LNCaP clone FGC (cell line): ENCODE measurements around the gene ZNF467.

ENCODE experiments used
- DNase-seq: peaks from one replicate; pipeline ENCODE4 v3.0.0-alpha.2; 2011; ENCODE audit warnings: low read depth
- H3K4me3 ChIP-seq: 2 replicates; pipeline ENCODE4 v1.5.1; 2011; ENCODE audit warnings: mild to moderate bottlenecking, low read depth, low read length, control low read depth
- TF ChIP-seq, protein P1 (sequence below): IDR thresholded peaks from 2 replicates; pipeline ENCODE4 v1.5.1; 2012; ENCODE audit warnings: mild to moderate bottlenecking; ENCODE audit not compliant: control insufficient read depth, insufficient read depth; ENCODE audit errors: extremely low read depth

Gene ZNF467

DNA sequence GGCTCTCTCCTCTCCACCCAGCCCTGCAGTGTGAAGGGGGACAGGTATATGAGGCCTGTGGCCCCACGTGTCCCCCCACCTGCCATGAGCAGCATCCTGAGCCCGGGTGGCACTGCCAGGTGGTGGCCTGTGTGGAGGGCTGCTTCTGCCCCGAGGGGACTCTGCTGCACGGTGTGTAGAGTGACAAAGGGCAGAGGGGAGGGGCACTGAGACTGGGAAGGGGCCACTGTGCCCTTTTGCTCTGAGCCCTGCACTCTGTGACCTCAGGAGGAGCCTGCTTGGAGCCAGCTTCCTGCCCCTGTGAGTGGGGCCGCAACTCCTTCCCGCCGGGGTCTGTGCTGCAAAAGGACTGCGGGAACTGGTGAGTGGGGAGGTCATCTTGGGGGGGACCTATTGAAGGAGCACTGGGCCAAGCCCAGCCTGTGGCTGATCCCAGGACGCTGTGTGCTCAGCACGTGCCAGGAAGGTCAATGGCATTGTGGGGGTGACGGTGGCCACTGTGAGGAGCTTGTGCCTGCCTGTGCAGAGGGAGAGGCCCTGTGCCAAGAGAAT lies 15.0 kb upstream of the ZNF467 start:
- DNase-seq, result no peak
- TF ChIP-seq, protein P1, sequence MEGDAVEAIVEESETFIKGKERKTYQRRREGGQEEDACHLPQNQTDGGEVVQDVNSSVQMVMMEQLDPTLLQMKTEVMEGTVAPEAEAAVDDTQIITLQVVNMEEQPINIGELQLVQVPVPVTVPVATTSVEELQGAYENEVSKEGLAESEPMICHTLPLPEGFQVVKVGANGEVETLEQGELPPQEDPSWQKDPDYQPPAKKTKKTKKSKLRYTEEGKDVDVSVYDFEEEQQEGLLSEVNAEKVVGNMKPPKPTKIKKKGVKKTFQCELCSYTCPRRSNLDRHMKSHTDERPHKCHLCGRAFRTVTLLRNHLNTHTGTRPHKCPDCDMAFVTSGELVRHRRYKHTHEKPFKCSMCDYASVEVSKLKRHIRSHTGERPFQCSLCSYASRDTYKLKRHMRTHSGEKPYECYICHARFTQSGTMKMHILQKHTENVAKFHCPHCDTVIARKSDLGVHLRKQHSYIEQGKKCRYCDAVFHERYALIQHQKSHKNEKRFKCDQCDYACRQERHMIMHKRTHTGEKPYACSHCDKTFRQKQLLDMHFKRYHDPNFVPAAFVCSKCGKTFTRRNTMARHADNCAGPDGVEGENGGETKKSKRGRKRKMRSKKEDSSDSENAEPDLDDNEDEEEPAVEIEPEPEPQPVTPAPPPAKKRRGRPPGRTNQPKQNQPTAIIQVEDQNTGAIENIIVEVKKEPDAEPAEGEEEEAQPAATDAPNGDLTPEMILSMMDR, result no peak
- no peak overlapping the region for H3K4me3 ChIP-seq

DNA sequence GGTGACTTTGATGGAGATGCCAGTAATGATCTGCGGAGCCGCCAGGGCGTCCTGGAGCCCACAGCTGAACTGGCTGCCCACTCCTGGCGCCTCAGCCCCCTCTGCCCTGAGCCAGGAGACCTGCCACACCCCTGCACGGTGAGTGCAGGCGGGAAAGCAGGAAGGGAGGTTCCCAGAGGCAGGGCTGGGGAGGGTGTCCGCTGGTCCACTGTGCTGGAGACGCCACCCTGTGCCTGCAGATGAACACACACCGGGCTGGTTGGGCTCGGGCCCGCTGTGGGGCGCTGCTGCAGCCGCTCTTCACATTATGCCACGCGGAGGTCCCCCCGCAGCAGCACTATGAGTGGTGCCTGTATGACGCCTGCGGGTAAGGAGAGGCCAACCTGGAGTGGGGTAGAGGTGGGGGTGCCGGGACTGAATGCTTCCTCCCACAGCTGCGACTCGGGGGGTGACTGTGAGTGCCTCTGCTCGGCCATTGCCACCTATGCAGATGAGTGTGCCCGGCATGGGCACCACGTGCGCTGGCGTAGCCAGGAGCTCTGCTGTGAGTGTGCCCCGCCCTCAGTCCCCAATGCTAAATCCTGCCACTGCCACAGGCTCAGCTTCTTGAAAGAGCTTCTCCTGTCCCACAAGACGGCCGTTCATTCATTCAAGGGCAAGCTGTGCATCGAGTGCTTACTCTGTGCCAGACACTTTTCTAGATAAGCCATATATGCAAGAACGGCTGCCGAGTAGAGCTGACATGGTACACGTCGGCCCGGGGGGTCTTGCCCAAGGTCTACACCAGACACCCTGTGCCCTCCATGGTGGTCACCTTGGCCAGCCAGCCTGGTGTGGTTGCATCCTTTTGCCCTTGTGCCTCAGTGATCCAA lies 14.3 kb upstream of the ZNF467 start:
- TF ChIP-seq, protein P1, result no peak
- no peak overlapping the region for H3K4me3 ChIP-seq
- DNase-seq, result no peak

DNA sequence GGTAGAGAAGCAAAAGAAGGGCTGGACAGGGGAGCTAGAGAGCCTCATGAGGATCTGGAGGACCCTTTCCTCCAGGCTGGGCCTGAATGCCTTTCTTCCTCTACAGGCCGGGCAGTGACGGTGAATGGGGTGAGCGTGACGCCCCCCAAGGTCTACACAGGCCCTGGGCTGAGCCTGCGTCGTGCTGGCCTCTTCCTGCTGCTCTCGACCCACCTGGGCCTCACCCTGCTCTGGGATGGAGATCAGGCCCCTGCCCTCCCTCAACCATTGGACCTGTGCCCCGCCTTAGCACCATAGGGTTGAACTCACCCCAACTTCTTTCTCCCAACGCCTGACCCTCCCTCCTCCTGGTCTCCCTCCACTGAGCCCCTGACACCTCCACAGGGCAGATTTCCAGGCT lies 12.6 kb upstream of the ZNF467 start:
- no peak overlapping the region for H3K4me3 ChIP-seq
- TF ChIP-seq, protein P1, result no peak
- DNase-seq, result no peak

DNA sequence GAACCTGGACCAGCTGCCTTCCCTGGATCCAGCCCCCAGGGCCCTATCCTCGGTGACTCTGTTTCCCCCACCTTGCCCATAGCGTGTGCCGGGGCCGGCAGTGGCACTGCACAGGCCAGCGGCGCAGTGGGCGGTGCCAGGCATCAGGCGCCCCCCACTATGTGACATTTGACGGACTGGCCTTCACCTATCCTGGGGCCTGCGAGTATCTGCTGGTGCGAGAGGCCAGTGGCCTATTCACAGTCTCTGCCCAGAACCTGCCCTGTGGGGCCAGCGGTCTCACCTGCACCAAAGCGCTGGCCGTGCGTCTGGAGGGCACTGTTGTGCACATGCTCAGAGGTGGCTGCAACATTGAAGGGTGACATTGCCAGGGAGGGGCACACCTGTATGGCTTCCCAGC lies 12.0 kb upstream of the ZNF467 start:
- TF ChIP-seq, protein P1, result no peak
- DNase-seq, result no peak

DNA sequence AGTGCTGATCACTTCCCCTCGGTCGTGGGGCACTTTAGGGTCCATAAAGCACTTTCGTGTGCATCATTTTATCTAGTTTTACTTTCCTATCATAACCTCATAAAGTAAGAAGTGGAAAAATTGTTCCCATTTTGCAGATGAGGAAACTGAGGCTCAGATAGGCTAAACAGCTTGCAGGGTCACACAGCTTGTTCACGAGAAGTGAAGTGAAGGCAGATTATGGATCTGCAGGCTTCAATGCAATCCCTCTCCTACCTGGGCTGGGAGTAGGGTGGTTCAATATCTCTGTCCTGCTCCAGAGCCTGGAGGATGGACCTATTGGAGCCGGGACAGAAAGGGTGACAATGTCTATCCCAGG lies 10.8 kb upstream of the ZNF467 start:
- H3K4me3 ChIP-seq, result no peak overlapping the region
- TF ChIP-seq, protein P1, result no peak
- no peak for DNase-seq

More for the DNA sequence above, 12.0 kb upstream of the ZNF467 start:
- no peak overlapping the region for H3K4me3 ChIP-seq

DNA sequence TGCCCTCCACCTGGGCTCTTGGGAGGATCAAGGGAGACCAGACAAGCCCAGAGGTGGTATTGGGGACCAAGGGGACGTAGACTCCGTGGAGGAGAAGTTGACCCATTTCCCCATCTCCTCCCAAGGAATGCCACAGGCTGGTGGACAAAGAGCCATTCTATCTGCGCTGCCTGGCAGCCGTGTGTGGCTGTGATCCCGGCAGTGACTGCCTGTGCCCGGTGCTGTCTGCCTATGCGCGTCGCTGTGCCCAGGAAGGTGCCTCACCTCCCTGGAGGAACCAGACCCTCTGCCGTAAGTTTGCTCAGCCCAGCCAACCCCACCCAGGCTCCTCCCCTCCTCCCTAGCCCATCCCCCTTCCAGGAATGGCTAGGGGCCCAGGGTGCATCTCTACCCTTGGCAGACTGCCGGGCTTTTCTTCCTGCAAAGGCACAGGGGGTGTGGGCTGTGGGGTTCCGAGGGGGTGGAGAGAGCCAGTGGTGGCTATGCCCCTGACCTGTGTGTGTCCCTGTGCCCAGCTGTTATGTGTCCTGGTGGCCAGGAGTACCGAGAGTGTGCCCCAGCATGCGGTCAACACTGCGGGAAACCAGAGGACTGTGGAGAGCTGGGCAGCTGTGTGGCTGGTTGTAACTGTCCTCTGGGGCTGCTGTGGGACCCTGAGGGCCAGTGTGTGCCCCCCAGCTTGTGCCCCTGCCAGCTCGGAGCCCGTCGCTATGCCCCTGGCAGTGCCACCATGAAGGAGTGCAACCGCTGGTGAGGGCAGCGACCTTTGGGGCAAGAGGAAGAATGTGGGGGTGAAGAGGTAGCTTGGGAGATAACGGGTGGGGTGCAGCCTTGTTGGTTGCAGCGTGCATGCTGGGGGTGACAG lies 10.2 kb upstream of the ZNF467 start:
- DNase-seq, result no peak
- TF ChIP-seq, protein P1, result no peak
- H3K4me3 ChIP-seq, result no peak overlapping the region
